ENCODE results near the gene IRS1.
"Not testable (repeated sequence)": the region's sequence is repeated elsewhere in the genome, so short reads cannot be mapped to it uniquely, and the experiment has no call there.

IRS1 gene, protein sequence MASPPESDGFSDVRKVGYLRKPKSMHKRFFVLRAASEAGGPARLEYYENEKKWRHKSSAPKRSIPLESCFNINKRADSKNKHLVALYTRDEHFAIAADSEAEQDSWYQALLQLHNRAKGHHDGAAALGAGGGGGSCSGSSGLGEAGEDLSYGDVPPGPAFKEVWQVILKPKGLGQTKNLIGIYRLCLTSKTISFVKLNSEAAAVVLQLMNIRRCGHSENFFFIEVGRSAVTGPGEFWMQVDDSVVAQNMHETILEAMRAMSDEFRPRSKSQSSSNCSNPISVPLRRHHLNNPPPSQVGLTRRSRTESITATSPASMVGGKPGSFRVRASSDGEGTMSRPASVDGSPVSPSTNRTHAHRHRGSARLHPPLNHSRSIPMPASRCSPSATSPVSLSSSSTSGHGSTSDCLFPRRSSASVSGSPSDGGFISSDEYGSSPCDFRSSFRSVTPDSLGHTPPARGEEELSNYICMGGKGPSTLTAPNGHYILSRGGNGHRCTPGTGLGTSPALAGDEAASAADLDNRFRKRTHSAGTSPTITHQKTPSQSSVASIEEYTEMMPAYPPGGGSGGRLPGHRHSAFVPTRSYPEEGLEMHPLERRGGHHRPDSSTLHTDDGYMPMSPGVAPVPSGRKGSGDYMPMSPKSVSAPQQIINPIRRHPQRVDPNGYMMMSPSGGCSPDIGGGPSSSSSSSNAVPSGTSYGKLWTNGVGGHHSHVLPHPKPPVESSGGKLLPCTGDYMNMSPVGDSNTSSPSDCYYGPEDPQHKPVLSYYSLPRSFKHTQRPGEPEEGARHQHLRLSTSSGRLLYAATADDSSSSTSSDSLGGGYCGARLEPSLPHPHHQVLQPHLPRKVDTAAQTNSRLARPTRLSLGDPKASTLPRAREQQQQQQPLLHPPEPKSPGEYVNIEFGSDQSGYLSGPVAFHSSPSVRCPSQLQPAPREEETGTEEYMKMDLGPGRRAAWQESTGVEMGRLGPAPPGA (N-terminal part only)

DNA sequence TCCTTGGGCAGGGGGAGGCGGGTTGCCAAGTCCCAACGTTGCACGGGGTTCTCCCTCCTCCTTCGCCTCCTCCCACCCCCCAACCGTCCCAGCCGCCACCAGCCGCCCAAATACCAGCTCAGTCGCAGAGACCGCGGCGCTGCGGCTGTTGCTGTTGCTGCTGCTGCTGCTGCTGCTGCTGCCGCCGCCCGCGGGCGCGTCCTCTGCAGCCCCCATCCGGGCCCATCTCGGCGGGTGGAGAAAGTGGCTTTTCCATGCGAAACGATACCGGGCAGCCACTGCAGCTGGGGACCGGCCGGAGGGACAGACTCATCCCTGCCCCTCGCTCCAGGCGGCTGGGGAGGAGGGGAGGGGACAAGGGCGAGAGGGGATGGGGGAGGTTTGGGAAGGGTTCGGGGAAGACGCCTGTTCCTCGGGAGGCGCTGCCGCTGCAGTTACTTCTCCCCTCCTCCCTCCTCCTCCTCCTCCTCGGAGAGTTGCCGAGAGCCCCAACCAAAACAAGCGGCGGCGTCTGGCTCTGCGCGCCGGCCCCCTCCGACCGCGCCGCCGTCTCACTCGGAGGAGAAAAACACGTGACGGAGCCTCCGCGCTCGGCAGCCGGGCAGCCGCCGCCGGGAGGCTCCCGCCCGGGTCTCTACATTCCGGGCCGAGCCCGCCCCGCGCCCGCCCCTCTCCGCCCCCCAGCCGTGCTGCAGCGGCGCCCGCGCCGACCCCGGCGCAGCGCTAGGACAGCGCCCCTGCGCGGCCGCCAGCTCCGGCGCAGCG, at the start of gene IRS1:
IRS1 (minus strand) TSS at position 610 of the 765 bp plus-strand sequence. CDS start 1,082 bp downstream, outside the sequence.
- DNase-seq, result peak; percentile 17

GRCh38 chr2:226849349-226849748, 49.7 kb upstream of the IRS1 start:
- no peak for DNase-seq

DNA sequence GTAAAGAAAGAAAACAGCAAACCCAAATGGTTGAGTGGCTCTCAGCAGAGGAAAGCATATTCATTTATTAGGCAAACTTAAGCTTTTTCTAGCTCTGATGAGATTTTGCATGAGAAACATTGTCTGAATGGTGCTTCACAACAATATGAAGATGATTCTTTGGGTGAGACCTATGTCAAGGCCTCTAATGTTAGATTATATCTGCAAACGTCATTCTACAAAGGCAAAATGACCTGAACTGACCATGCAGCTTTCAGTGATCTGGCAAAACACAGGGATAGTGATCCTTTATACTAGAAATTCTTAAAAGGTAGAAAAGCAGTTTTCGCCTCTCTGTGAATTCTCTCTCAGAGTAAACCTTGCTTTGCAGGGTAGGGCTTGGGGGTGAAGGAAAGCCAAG, 47.9 kb upstream of the IRS1 start:
- no peak for DNase-seq

GRCh38 chr2:226847090-226847489, 47.5 kb upstream of the IRS1 start:
- DNase-seq, result no peak

DNA sequence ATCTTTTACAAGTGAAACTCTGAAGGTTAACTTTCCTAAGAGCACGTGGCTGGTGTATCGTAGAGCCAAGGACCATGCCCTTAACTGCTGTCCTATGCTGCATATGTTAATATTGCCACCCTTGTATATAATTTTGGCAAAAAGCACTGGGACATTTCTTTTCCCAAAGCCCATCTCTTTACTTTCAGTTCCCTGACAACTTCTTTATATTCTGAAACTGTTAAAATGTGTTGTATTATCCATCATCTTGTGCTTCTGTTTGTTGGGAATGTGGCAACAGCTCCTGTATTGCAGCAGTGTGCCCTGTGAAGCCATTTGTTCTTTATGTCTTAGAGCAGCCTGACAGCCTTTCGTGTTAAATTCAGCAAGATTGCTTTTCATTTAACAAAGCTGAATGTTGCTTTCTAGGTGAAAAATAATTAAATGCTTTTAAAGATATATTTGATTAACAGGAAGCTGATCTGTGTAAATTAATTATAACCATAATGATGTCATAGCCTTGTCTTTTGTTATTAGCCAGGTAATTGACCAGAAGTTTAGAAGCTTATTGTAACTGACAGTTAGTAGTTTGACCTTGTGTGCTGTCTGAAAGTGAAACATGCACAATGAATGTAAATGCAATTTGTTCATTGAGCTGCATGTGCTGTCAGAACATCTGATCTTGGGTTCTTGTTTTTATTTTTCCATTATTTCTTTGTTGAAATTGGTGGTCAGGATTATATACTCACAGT, 45.9 kb upstream of the IRS1 start:
- no peak for DNase-seq

DNA sequence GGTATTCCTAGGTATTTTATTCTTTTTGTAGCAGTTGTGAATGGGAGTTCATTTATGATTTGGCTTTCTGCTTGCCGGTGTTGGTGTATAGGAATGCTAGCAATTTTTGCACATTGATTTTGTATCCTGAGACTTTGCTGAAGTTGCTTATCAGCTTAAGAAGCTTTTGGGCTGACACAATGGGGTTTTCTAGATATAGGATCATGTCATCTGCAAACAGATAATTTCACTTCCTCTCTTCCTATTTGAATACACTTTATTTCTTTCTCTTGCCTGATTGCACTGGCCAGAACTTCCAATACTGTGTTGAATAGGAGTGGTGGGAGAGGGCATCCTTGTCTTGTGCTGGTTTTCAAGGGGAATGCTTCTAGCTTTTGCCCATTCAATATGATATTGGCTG, 43.4 kb upstream of the IRS1 start:
- DNase-seq, result not testable (repeated sequence)

DNA sequence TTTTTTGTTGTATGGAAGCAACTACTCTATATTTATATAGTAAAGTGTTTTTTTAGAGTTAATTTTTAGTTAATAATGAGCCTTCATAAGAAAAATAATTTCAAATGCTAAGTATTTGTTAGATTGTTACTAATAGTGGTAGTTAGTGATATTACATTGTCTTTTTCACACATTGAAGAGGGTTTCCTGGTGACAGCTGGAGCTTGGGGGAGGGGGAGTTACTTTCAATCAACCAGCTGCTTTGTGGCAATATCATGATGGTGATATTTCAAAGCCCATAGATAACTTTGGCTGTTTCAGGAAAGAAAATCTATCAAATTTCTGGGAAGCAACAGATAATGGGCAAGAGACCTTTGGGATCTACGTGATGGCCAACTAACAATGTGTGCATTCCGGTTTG, 40.3 kb upstream of the IRS1 start:
- DNase-seq, result no peak

DNA sequence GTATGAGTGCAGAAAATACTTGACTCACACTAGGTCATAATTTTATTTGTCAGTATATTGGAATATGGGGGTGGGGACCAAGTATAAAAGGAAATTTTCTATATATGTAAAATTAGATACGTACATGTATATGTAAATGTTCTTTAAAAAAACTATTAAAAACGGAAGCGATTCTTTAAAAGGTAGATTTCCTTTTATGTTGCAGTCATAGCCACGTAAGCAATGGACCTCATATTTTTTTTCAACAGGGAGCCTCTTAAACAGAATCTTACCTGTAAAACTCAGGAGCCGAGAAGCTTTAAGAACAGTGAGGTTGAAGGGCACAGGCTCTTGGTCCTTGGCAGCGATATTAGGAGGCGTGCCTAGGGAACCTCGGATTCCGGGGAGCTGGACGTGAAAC, 39.5 kb upstream of the IRS1 start:
- DNase-seq, result no peak

- no peak for DNase-seq
Measured at GRCh38 chr2:226838722-226839121, 39.1 kb upstream of the IRS1 start.

GRCh38 chr2:226837787-226838603, 38.4 kb upstream of the IRS1 start:
- no peak for DNase-seq

GRCh38 chr2:226837334-226837733, 37.7 kb upstream of the IRS1 start:
- DNase-seq, result no peak

- DNase-seq, result no peak
Measured at GRCh38 chr2:226836548-226836885, 36.9 kb upstream of the IRS1 start.

DNA sequence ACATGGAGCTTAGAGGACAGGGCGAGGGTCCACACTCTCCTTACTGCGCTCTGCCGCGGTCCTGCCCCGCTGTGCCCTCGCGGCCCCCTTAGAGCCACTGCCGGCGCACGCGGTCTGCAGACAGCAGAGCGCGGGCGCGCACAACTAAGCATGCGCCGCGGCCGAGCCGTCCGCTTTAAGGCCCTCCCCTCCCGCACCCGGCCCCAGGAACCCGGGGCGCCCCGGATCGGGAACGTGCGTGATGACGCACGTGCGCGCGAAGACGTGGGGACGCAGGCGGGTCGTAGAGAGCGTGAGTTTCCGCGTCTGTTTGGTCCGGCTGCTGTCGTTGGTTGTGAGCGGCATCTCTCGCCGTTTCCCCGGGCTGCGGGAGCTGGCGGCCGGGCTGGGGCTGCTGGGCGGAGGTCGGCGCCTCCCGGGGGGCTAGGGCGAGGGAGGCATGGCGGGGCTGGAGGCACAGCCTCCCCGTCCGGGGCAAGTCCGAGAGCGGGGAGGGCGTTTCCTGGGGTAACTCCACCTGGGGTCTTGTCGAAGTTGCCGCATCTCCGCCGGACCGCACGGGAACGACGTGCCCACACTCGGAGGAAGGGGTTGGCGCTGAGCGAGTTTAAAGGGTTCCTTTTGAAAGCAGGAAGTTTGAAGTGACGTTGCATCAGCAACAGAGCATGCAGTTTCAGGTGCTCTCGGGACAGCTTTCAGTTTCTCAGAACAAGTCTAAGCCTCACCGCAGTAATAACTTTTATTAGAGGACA, 36.4 kb upstream of the IRS1 start, which contains the start of gene RHBDD1:
RHBDD1 (plus strand) TSS at position 259 of the 752 bp plus-strand sequence. CDS start 28,640 bp downstream, outside the sequence.
- peak; percentile 47 for DNase-seq

GRCh38 chr2:226835420-226835795, 35.8 kb upstream of the IRS1 start:
- DNase-seq, result no peak

DNA sequence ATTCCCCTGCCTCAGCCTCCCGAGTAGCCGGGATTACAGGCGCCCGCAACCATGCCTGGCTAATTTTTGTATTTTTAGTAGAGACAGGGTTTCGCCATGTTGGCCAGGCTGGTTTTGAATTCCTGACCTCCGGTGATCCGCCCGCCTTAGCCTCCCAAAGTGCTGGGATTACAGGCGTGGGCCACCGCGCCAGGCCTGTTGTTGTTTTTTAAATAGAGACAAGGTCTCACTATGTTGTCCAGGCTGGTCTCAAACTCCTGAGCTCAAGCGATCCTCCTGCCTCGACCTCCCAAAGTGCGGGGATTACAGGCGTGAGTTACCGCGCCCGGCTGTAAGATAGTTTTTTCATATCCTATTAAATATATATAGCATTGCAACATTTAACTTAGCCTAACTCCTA, 35.3 kb upstream of the IRS1 start:
- DNase-seq, result not testable (repeated sequence)

- DNase-seq, result no peak
Measured at GRCh38 chr2:226832061-226832460, 32.4 kb upstream of the IRS1 start.

- no peak for DNase-seq
Measured at GRCh38 chr2:226831266-226831665, 31.6 kb upstream of the IRS1 start.

- no peak for DNase-seq
Measured at GRCh38 chr2:226829721-226830631, 30.4 kb upstream of the IRS1 start.

GRCh38 chr2:226828191-226828590, 28.6 kb upstream of the IRS1 start:
- no peak for DNase-seq

Data from NCI-H1436 treated with DMSO at 0.1 percent for 48 hours (cell line).